Transverse colon (tissue), 4 donors: Measurements from ENCODE around the gene RRP1.

ENCODE experiments used
- CTCF ChIP-seq, 5 experiments: fragments of 200-600 bp in 3 of 5; fragments of 450-650 bp in 2 of 5; sonication (generic) in 3 of 5; IDR thresholded peaks; 1 replicate in 2 of 5; 2 replicates in 3 of 5; pipeline ENCODE4 v1.5.1; 2016 to 2017; ENCODE audit warnings: antibody characterized with exemption in 5 of 5, inconsistent platforms in 3 of 5, mild to moderate bottlenecking in 2 of 5, moderate library complexity in 1 of 5
- EP300 ChIP-seq: sonication (generic); formaldehyde crosslinking; IDR thresholded peaks from one replicate; pipeline ENCODE4 v1.6.1; 2017; ENCODE audit warnings: antibody characterized with exemption, low read depth
- POLR2A ChIP-seq: fragments of 450-650 bp; IDR thresholded peaks from one replicate; pipeline ENCODE4 v1.6.1; 2016; ENCODE audit warnings: antibody characterized with exemption, mild to moderate bottlenecking, moderate library complexity
- POLR2AphosphoS5 ChIP-seq, 3 donors: sonication (generic); formaldehyde crosslinking; IDR thresholded peaks; one replicate each; pipeline ENCODE4 v1.6.1; 2016; ENCODE audit warnings: antibody characterized with exemption in 3 of 3

DNA sequence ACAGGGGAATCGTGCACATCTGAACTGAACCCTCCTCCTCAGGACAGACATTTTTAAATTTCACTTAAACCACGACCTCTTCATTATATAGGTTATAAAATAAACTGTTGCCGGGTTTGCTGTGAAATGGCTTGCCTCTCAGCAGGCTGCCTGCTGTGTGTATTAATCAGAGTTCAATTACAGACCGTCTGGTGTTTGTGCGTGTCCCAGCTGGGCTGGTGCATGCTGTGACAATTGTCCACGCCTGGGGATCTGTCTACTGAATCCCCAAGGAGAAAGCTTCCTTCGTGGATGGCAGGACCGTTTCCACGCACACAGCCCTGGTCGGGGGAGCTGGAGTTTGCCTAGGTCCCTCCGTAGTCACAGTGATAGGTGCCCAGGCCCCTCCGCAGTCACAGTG lies 62.2 kb downstream of the RRP1 start:
- TF ChIP-seq CTCF (IDR thresholded peaks at IDR 0.05) (no peak), POLR2A (no peak), POLR2AphosphoS5 (IDR thresholded peaks at IDR 0.05) (no peak), EP300 (no peak)
